HCT116 (cell line): Measurements from ENCODE around the gene VWA7. TPM values are rescaled to one million over a fixed set of nuclear protein-coding genes. Genes with fewer than 3 reads are reported as not detected.

Source experiments
- ATAC-seq: fragments of 200-7000 bp; cut with Tn5 transposase; 2 replicates; pipeline ENCODE4 v1.9.1; 2020; ENCODE audit warnings: mild to moderate bottlenecking, moderate library complexity
- BruUV-seq: library from RNA; stranded (reverse); fragments of 400-500 nt; replicated peaks from 2 replicates; lab custom pipeline; 2021; lab: Mats Ljungman, UMichigan
- CTCF ChIA-PET: fragments of 300-600 bp; sonication (Branson Sonifier 250); formaldehyde crosslinking; loops from one replicate; lab custom pipeline; 2021; ENCODE audit warnings: antibody characterized with exemption; lab: Charles Lee
- POLR2A ChIA-PET: fragments of 300-600, 350-600 bp; sonication (Branson Sonifier 250); formaldehyde crosslinking; loops from one replicate; lab custom pipeline; 2021; ENCODE audit warnings: antibody characterized with exemption; lab: Charles Lee
- RAD21 ChIA-PET, 2 experiments: fragments of 300-600 bp; sonication (Branson Sonifier 250); formaldehyde crosslinking; loops; one replicate each; lab custom pipeline; 2023; ENCODE audit warnings: low total read pairs in 2 of 2; ENCODE audit not compliant: uncharacterized antibody in 2 of 2, unreplicated experiment in 2 of 2, low non-redundant PET in 1 of 2; lab: Charles Lee
- DNase-seq: peaks from one replicate; pipeline ENCODE4 v3.0.0-alpha.2; 2010; ENCODE audit warnings: low read depth, low spot score
- H2AFZ ChIP-seq: fragments of 200-600 bp; shearing (Covaris generic), sonication (generic); 2 replicates; pipeline ENCODE4 v1.6.1; 2017; ENCODE audit warnings: low read depth, mixed run types, mixed read lengths, antibody characterized with exemption, low read length; ENCODE audit not compliant: poor library complexity, severe bottlenecking
- H3K27ac ChIP-seq: 2 replicates; pipeline ENCODE4 v1.5.1; 2012; ENCODE audit warnings: low read depth, low read length
- H3K27me3 ChIP-seq: fragments of 200-600 bp; sonication (generic); 2 replicates; pipeline ENCODE4 v1.6.1; 2016; ENCODE audit warnings: mixed run types, low read length, mixed read lengths; ENCODE audit not compliant: insufficient read depth
- H3K36me3 ChIP-seq, 2 experiments: fragments of 200-500 bp in 1 of 2; fragments of 200-600 bp in 1 of 2; sonication (Bioruptor generic) in 1 of 2; sonication (generic) in 1 of 2; 2 replicates each; pipeline versions ENCODE4 v1.5.1 to v1.6.1; 2014 to 2016; ENCODE audit warnings: low read length in 2 of 2, inconsistent platforms in 1 of 2, mixed read lengths in 1 of 2, mixed run types in 1 of 2; ENCODE audit not compliant: insufficient read depth in 2 of 2, control insufficient read depth in 1 of 2
- H3K4me1 ChIP-seq, 2 experiments: fragments of 200-600 bp in 1 of 2; sonication (generic) in 1 of 2; 2 replicates each; pipeline versions ENCODE4 v1.5.1 to v1.6.1; 2012 to 2017; ENCODE audit warnings: low read length in 2 of 2, inconsistent platforms in 1 of 2, mild to moderate bottlenecking in 1 of 2, mixed read lengths in 1 of 2, mixed run types in 1 of 2, moderate library complexity in 1 of 2; ENCODE audit not compliant: insufficient read depth in 2 of 2, control insufficient read depth in 1 of 2
- H3K4me2 ChIP-seq: fragments of 200-600 bp; sonication (generic); 2 replicates; pipeline ENCODE4 v1.6.1; 2017; ENCODE audit warnings: mixed run types, low read length, mixed read lengths
- H3K4me3 ChIP-seq, 2 experiments: fragments of 200-600 bp in 1 of 2; sonication (generic) in 1 of 2; replicated peaks in 1 of 2; 2 replicates each; pipeline ENCODE4 v1.5.1; 2011 to 2016; ENCODE audit warnings: low read length in 2 of 2, control low read depth in 1 of 2, low read depth in 1 of 2, mild to moderate bottlenecking in 1 of 2, mixed read lengths in 1 of 2, mixed run types in 1 of 2
- H3K79me2 ChIP-seq: fragments of 200-600 bp; sonication (generic); 2 replicates; pipeline ENCODE4 v1.6.1; 2017; ENCODE audit warnings: mild to moderate bottlenecking, mixed run types, low read length, moderate library complexity, mixed read lengths; ENCODE audit not compliant: insufficient read depth
- H3K9ac ChIP-seq: fragments of 200-600 bp; sonication (generic); 2 replicates; pipeline ENCODE4 v1.6.1; 2016; ENCODE audit warnings: low read length, mixed read lengths
- H3K9me2 ChIP-seq: fragments of 200-600 bp; sonication (generic), shearing (Covaris generic); 2 replicates; pipeline ENCODE4 v1.6.1; 2017; ENCODE audit warnings: mixed run types, mild to moderate bottlenecking, moderate library complexity; ENCODE audit not compliant: insufficient read depth
- H3K9me3 ChIP-seq, 2 experiments: fragments of 200-500 bp in 1 of 2; fragments of 200-600 bp in 1 of 2; sonication (Bioruptor generic) in 1 of 2; sonication (generic) in 1 of 2; 2 replicates each; pipeline ENCODE4 v1.6.1; 2014 to 2017; ENCODE audit warnings: low read length in 2 of 2, mixed read lengths in 2 of 2, inconsistent platforms in 1 of 2, low read depth in 1 of 2, mild to moderate bottlenecking in 1 of 2, mixed run types in 1 of 2, moderate library complexity in 1 of 2; ENCODE audit not compliant: control insufficient read depth in 1 of 2, insufficient read depth in 1 of 2
- H4K20me1 ChIP-seq: fragments of 200-600 bp; sonication (generic), shearing (Covaris generic); 2 replicates; pipeline ENCODE4 v1.6.1; 2017; ENCODE audit warnings: mixed run types, mild to moderate bottlenecking, moderate library complexity; ENCODE audit not compliant: insufficient read depth
- EGR1 ChIP-seq: IDR thresholded peaks from 2 replicates; pipeline ENCODE4 v1.6.1; 2012; ENCODE audit warnings: low read depth
- EZH2 ChIP-seq: fragments of 200-600 bp; sonication (generic); IDR thresholded peaks from 2 replicates; pipeline ENCODE4 v1.6.1; 2017; ENCODE audit warnings: antibody characterized with exemption, mixed run types
- EZH2phosphoT487 ChIP-seq: fragments of 200-600 bp; IDR thresholded peaks from 2 replicates; pipeline ENCODE4 v1.6.1; 2018; ENCODE audit warnings: antibody characterized with exemption, borderline replicate concordance
- JUND ChIP-seq: IDR thresholded peaks from 2 replicates; pipeline ENCODE4 v1.6.1; 2012
- POLR2A ChIP-seq: IDR thresholded peaks from 2 replicates; pipeline ENCODE4 v1.7.0; 2011; ENCODE audit warnings: borderline replicate concordance; ENCODE audit not compliant: insufficient read depth, insufficient read length; ENCODE audit errors: extremely low read depth
- RAD21 ChIP-seq: IDR thresholded peaks from 2 replicates; pipeline ENCODE4 v1.6.1; 2012; ENCODE audit warnings: low read depth, mild to moderate bottlenecking
- SIN3A ChIP-seq: IDR thresholded peaks from 2 replicates; pipeline ENCODE4 v1.6.1; 2012; ENCODE audit warnings: low read depth
- SP1 ChIP-seq: IDR thresholded peaks from 2 replicates; pipeline ENCODE4 v1.6.1; 2012; ENCODE audit warnings: low read depth
- TCF7L2 ChIP-seq: IDR thresholded peaks from 2 replicates; pipeline ENCODE4 v1.7.0; 2011; ENCODE audit warnings: borderline replicate concordance, inconsistent platforms; ENCODE audit not compliant: insufficient read depth, insufficient read length; ENCODE audit errors: extremely low read depth
- intact Hi-C: fragments of 100-400 bp; cut with micrococcal nuclease; formaldehyde crosslinking; loops from 2 replicates; pipeline ENCODE4 v1.10.0; 2022
- total RNA-seq: library from RNA; stranded (reverse); gene quantifications from one replicate; pipeline ENCODE4 v1.2.1, GENCODE V29; 2021; ENCODE audit not compliant: unreplicated experiment
- TF ChIP-seq, protein P1 (sequence below): IDR thresholded peaks from 2 replicates; pipeline ENCODE4 v1.6.1; 2011; ENCODE audit warnings: mild to moderate bottlenecking, low read length, moderate library complexity; ENCODE audit not compliant: insufficient replicate concordance; ENCODE audit errors: extremely low read depth
- TF ChIP-seq, protein P2 (sequence below), 3 experiments: fragments of 200-600 bp in 1 of 3; sonication (generic) in 1 of 3; IDR thresholded peaks in 2 of 3; conservative IDR thresholded peaks in 1 of 3; 2 replicates each; pipeline ENCODE4 v1.5.1; 2012 to 2017; ENCODE audit warnings: low read depth in 2 of 3, low read length in 2 of 3, antibody characterized with exemption in 1 of 3, borderline replicate concordance in 1 of 3, control low read depth in 1 of 3, mild to moderate bottlenecking in 1 of 3, mixed read lengths in 1 of 3, mixed run types in 1 of 3, moderate library complexity in 1 of 3; ENCODE audit not compliant: insufficient read depth in 1 of 3
- TF ChIP-seq, protein P3 (sequence below): IDR thresholded peaks from 2 replicates; pipeline ENCODE4 v1.6.1; 2012; ENCODE audit warnings: low read depth
- TF ChIP-seq, protein P4 (sequence below): IDR thresholded peaks from 2 replicates; pipeline ENCODE4 v1.6.1; 2012

Gene VWA7
- total RNA-seq, 1 experiment from 2014 or later, result 14.6 TPM

DNA sequence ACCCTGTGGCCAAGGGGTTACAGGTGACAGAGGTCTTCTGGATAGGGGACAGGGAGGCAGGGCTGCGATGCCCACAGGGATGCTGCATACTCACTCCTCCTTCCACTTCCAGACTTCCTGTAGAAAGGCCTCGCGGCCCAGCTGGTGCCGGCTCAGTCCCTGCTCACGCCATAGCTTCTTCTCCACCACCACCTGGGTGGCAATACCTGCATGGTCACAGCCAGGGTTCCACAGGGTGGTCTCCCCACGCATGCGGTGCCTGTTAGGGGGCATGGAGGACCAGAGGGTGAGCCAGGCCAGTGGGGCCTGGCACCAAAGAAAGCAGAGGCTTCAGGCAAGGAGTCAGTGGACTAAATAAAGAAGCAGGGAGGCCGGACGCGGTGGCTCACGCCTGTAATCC lies 8.3 kb upstream of the VWA7 start:
- POLR2A ChIA-PET, result interaction anchor here (0.8 to 1.2 kb wide), 4 partner anchors 8 to 56 kb away, joined by 3 to 5 read pairs (median 4); partner anchors contain the start of genes HSPA1B and VWA7
- Histone ChIP-seq H3K9me2 (no peaks in the 10 kb centered on the region), H3K79me2 (peaks cover 26% of the 10 kb centered on the region), H3K9ac (no peak overlapping the region), H3K4me1 (no peaks in the 10 kb centered on the region), H3K9me3 (no peaks in the 10 kb centered on the region), H4K20me1 (0 out of 2 replicates have a peak, but pooled peaks cover 5% of the 10 kb centered on the region), H3K36me3 (peaks cover 45 to 50% of the 10 kb centered on the region in 2 experiments), H2AFZ (no peak overlapping the region), H3K27ac (no peak overlapping the region), H3K4me2 (no peak overlapping the region), H3K4me3 (no peak overlapping the region), H3K27me3 (no peaks in the 10 kb centered on the region)
- ATAC-seq (no peak), DNase-seq (no peak)
- no peak for TF ChIP-seq EGR1
- TF ChIP-seq EZH2phosphoT487, result no peak
- TF ChIP-seq, protein P1, sequence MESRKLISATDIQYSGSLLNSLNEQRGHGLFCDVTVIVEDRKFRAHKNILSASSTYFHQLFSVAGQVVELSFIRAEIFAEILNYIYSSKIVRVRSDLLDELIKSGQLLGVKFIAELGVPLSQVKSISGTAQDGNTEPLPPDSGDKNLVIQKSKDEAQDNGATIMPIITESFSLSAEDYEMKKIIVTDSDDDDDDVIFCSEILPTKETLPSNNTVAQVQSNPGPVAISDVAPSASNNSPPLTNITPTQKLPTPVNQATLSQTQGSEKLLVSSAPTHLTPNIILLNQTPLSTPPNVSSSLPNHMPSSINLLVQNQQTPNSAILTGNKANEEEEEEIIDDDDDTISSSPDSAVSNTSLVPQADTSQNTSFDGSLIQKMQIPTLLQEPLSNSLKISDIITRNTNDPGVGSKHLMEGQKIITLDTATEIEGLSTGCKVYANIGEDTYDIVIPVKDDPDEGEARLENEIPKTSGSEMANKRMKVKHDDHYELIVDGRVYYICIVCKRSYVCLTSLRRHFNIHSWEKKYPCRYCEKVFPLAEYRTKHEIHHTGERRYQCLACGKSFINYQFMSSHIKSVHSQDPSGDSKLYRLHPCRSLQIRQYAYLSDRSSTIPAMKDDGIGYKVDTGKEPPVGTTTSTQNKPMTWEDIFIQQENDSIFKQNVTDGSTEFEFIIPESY, result no peak
- TF ChIP-seq, protein P2, sequence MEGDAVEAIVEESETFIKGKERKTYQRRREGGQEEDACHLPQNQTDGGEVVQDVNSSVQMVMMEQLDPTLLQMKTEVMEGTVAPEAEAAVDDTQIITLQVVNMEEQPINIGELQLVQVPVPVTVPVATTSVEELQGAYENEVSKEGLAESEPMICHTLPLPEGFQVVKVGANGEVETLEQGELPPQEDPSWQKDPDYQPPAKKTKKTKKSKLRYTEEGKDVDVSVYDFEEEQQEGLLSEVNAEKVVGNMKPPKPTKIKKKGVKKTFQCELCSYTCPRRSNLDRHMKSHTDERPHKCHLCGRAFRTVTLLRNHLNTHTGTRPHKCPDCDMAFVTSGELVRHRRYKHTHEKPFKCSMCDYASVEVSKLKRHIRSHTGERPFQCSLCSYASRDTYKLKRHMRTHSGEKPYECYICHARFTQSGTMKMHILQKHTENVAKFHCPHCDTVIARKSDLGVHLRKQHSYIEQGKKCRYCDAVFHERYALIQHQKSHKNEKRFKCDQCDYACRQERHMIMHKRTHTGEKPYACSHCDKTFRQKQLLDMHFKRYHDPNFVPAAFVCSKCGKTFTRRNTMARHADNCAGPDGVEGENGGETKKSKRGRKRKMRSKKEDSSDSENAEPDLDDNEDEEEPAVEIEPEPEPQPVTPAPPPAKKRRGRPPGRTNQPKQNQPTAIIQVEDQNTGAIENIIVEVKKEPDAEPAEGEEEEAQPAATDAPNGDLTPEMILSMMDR (IDR thresholded peaks at IDR 0.05 in 2 of 3, conservative IDR thresholded peaks at IDR 0.05 in 1 of 3; ENCODE audit: borderline replicate concordance in 1 of 3, insufficient read depth in 1 of 3, low read depth in 2 of 3, low read length in 2 of 3), result no peak
- TF ChIP-seq, protein P3, sequence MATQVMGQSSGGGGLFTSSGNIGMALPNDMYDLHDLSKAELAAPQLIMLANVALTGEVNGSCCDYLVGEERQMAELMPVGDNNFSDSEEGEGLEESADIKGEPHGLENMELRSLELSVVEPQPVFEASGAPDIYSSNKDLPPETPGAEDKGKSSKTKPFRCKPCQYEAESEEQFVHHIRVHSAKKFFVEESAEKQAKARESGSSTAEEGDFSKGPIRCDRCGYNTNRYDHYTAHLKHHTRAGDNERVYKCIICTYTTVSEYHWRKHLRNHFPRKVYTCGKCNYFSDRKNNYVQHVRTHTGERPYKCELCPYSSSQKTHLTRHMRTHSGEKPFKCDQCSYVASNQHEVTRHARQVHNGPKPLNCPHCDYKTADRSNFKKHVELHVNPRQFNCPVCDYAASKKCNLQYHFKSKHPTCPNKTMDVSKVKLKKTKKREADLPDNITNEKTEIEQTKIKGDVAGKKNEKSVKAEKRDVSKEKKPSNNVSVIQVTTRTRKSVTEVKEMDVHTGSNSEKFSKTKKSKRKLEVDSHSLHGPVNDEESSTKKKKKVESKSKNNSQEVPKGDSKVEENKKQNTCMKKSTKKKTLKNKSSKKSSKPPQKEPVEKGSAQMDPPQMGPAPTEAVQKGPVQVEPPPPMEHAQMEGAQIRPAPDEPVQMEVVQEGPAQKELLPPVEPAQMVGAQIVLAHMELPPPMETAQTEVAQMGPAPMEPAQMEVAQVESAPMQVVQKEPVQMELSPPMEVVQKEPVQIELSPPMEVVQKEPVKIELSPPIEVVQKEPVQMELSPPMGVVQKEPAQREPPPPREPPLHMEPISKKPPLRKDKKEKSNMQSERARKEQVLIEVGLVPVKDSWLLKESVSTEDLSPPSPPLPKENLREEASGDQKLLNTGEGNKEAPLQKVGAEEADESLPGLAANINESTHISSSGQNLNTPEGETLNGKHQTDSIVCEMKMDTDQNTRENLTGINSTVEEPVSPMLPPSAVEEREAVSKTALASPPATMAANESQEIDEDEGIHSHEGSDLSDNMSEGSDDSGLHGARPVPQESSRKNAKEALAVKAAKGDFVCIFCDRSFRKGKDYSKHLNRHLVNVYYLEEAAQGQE, result no peak
- TF ChIP-seq EZH2, result no peak
- no peak for TF ChIP-seq POLR2A
- no peak for TF ChIP-seq JUND
- no peak for TF ChIP-seq TCF7L2
- TF ChIP-seq SP1, result no peak
- TF ChIP-seq SIN3A, result no peak
- TF ChIP-seq, protein P4, sequence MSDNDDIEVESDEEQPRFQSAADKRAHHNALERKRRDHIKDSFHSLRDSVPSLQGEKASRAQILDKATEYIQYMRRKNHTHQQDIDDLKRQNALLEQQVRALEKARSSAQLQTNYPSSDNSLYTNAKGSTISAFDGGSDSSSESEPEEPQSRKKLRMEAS, result no peak
- no peak for TF ChIP-seq RAD21
- intact Hi-C loops, result no loop called here
- BruUV-seq, result no TSS peak
- CTCF ChIA-PET, result no interaction called here
- RAD21 ChIA-PET, result no interaction called here
